ENCODE results near the gene FAM210A.
"Not testable (repeated sequence)": the region's sequence is repeated elsewhere in the genome, so short reads cannot be mapped to it uniquely, and the experiment has no call there.

The FAM210A gene

GRCh38 chr18:13677350-13677749, 49.0 kb downstream of the FAM210A start:
- H3K9me3 Mint-ChIP-seq (ENCODE audit: low read depth); H3K27me3 Mint-ChIP-seq: not testable (repeated sequence)

GRCh38 chr18:13676471-13676870, 49.9 kb downstream of the FAM210A start:
- no peaks in the 10 kb centered on the region for H3K27me3 Mint-ChIP-seq
- no peaks in the 10 kb centered on the region for H3K9me3 Mint-ChIP-seq (ENCODE audit: low read depth)
- H3K27ac Mint-ChIP-seq: no peak overlapping the region
- H3K4me3 Mint-ChIP-seq: no peak overlapping the region
- peaks cover 10% of the 10 kb centered on the region for H3K4me1 Mint-ChIP-seq (ENCODE audit: low read depth)
- no peaks in the 10 kb centered on the region for H3K36me3 Mint-ChIP-seq

More at GRCh38 chr18:13677350-13677749, 49.0 kb downstream of the FAM210A start:
- H3K36me3 Mint-ChIP-seq, H3K4me3 Mint-ChIP-seq, H3K27ac Mint-ChIP-seq: not testable (repeated sequence)
- H3K4me1 Mint-ChIP-seq (ENCODE audit: low read depth): peaks cover 10% of the 10 kb centered on the region

GRCh38 chr18:13672657-13673056, 53.7 kb downstream of the FAM210A start:
- H3K27ac Mint-ChIP-seq: no peak overlapping the region
- H3K27me3 Mint-ChIP-seq: no peaks in the 10 kb centered on the region
- H3K4me3 Mint-ChIP-seq: no peak overlapping the region
- H3K4me1 Mint-ChIP-seq (ENCODE audit: low read depth): no peaks in the 10 kb centered on the region
- H3K9me3 Mint-ChIP-seq (ENCODE audit: low read depth): no peaks in the 10 kb centered on the region
- H3K36me3 Mint-ChIP-seq: peaks cover 5% of the 10 kb centered on the region

- H3K36me3 Mint-ChIP-seq: peaks cover 5% of the 10 kb centered on the region
- no peaks in the 10 kb centered on the region for H3K27me3 Mint-ChIP-seq
- peaks cover 6% of the 10 kb centered on the region for H3K4me1 Mint-ChIP-seq (ENCODE audit: low read depth)
- no peak overlapping the region for H3K4me3 Mint-ChIP-seq
- no peak overlapping the region for H3K27ac Mint-ChIP-seq
- H3K9me3 Mint-ChIP-seq (ENCODE audit: low read depth): no peaks in the 10 kb centered on the region
Measured at GRCh38 chr18:13661779-13662256, 64.5 kb downstream of the FAM210A start.

GRCh38 chr18:13661051-13661778, 65.1 kb downstream of the FAM210A start:
- Mint-ChIP-seq H3K36me3 (peaks cover 5% of the 10 kb centered on the region), H3K27ac (no peak overlapping the region), H3K4me1 (ENCODE audit: low read depth) (peaks cover 6% of the 10 kb centered on the region), H3K4me3 (no peak overlapping the region), H3K27me3 (no peaks in the 10 kb centered on the region), H3K9me3 (ENCODE audit: low read depth) (no peaks in the 10 kb centered on the region)

- Mint-ChIP-seq H3K27me3 (no peaks in the 10 kb centered on the region), H3K4me1 (ENCODE audit: low read depth) (peaks cover 6% of the 10 kb centered on the region), H3K27ac (no peak overlapping the region), H3K9me3 (ENCODE audit: low read depth) (no peaks in the 10 kb centered on the region), H3K4me3 (no peak overlapping the region), H3K36me3 (peaks cover 5% of the 10 kb centered on the region)
Measured at GRCh38 chr18:13660510-13660909, 65.8 kb downstream of the FAM210A start.

GRCh38 chr18:13658436-13659204, 67.7 kb downstream of the FAM210A start:
- peaks cover 6% of the 10 kb centered on the region for H3K4me1 Mint-ChIP-seq (ENCODE audit: low read depth)
- no peaks in the 10 kb centered on the region for H3K9me3 Mint-ChIP-seq (ENCODE audit: low read depth)
- H3K36me3 Mint-ChIP-seq: no peaks in the 10 kb centered on the region
- no peak overlapping the region for H3K27ac Mint-ChIP-seq
- H3K27me3 Mint-ChIP-seq: no peaks in the 10 kb centered on the region
- no peak overlapping the region for H3K4me3 Mint-ChIP-seq

GRCh38 chr18:13657974-13658373, 68.4 kb downstream of the FAM210A start:
- peaks cover 6% of the 10 kb centered on the region for H3K4me1 Mint-ChIP-seq (ENCODE audit: low read depth)
- no peak overlapping the region for H3K27ac Mint-ChIP-seq
- H3K9me3 Mint-ChIP-seq (ENCODE audit: low read depth): no peaks in the 10 kb centered on the region
- H3K27me3 Mint-ChIP-seq: no peaks in the 10 kb centered on the region
- H3K36me3 Mint-ChIP-seq: no peaks in the 10 kb centered on the region
- H3K4me3 Mint-ChIP-seq: no peak overlapping the region

GRCh38 chr18:13653746-13654433, 72.5 kb downstream of the FAM210A start:
- Mint-ChIP-seq H3K4me3 (no peak overlapping the region), H3K4me1 (ENCODE audit: low read depth) (peaks cover 4% of the 10 kb centered on the region), H3K36me3 (no peaks in the 10 kb centered on the region), H3K9me3 (ENCODE audit: low read depth) (no peaks in the 10 kb centered on the region), H3K27ac (no peak overlapping the region), H3K27me3 (no peaks in the 10 kb centered on the region)

GRCh38 chr18:13649397-13650390, 76.7 kb downstream of the FAM210A start:
- Mint-ChIP-seq H3K4me1 (ENCODE audit: low read depth) (no peaks in the 10 kb centered on the region), H3K27ac (no peak overlapping the region), H3K9me3 (ENCODE audit: low read depth) (no peaks in the 10 kb centered on the region), H3K4me3 (no peak overlapping the region), H3K27me3 (no peaks in the 10 kb centered on the region), H3K36me3 (peaks cover 5% of the 10 kb centered on the region)

- Mint-ChIP-seq H3K9me3 (ENCODE audit: low read depth) (no peaks in the 10 kb centered on the region), H3K27ac (no peak overlapping the region), H3K36me3 (peaks cover 5% of the 10 kb centered on the region), H3K27me3 (no peaks in the 10 kb centered on the region), H3K4me3 (no peak overlapping the region), H3K4me1 (ENCODE audit: low read depth) (no peaks in the 10 kb centered on the region)
Measured at GRCh38 chr18:13647761-13648160, 78.6 kb downstream of the FAM210A start.

GRCh38 chr18:13646633-13647032, 79.7 kb downstream of the FAM210A start:
- Mint-ChIP-seq H3K27ac (no peak overlapping the region), H3K4me1 (ENCODE audit: low read depth) (no peaks in the 10 kb centered on the region), H3K27me3 (no peaks in the 10 kb centered on the region), H3K9me3 (ENCODE audit: low read depth) (no peaks in the 10 kb centered on the region), H3K36me3 (peaks cover 5% of the 10 kb centered on the region), H3K4me3 (no peak overlapping the region)

GRCh38 chr18:13645093-13645492, 81.3 kb downstream of the FAM210A start:
- Mint-ChIP-seq H3K9me3 (ENCODE audit: low read depth) (no peaks in the 10 kb centered on the region), H3K27me3 (no peaks in the 10 kb centered on the region), H3K36me3 (peaks cover 8% of the 10 kb centered on the region), H3K4me3 (no peak overlapping the region), H3K4me1 (ENCODE audit: low read depth) (no peaks in the 10 kb centered on the region), H3K27ac (no peak overlapping the region)

GRCh38 chr18:13643261-13643751, 83.1 kb downstream of the FAM210A start:
- Mint-ChIP-seq H3K36me3 (peaks cover 8% of the 10 kb centered on the region), H3K4me1 (ENCODE audit: low read depth) (no peaks in the 10 kb centered on the region), H3K27me3 (no peaks in the 10 kb centered on the region), H3K9me3 (ENCODE audit: low read depth) (no peaks in the 10 kb centered on the region), H3K27ac (no peak overlapping the region), H3K4me3 (no peak overlapping the region)
